HG03432 (cell line): ENCODE measurements around the gene MOV10.
A peak's percentile ranks its signal among the peaks of the same experiment; 100 is the strongest.

Experiments
- ATAC-seq: cut with Tn5 transposase; IDR thresholded peaks from one replicate; pipeline ENCODE4 v1.9.1; 2021; ENCODE audit warnings: mild to moderate bottlenecking, moderate library complexity; ENCODE audit not compliant: unreplicated experiment

The MOV10 gene

DNA sequence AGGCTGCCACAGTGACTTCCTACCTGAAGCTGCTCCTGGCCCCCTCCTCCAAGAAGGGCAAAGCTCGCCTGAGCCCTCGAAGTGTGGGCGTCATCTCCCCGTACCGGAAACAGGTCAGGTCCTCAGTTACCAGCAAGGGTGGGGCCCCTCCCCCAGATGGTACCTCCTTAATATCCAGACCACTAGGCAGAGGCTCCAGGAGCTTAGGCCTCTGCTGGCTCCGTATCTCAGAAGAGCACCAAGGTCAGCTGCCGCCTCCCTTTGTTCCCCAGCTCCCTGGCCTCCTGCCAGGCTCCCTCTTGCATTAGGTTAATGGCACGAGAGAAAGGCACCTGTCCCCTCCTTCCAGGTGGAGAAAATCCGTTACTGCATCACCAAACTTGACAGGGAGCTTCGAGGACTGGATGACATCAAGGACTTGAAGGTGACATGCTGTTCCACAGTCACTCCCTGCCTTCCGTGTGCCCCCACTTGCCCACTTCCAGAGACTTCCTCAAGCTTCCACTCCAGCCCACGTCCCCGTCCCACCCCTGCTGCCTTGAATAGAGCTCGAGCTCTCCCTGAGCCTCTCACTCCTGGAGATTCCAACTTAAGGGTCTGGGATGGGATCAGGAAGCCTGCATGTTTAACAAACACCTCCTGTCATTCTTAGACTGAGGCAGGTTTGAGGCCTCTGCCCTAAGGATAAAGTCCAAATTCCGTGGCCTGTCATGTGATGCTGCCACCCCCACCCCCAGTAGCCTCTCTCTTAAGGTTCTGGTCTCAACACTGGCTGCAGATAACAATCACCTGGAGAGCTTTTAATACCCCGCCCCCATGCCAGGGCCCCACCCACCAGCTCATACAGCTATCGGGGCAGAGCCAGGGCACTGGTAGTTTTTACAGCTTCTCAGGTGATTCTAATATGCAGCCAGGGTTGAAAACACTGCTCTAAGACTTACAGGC is 24.2 kb downstream of the MOV10 start:
- no peak for ATAC-seq

- ATAC-seq: no peak
These were observed 25.1 kb downstream of the MOV10 start for GRCh38 chr1:112699425-112700144.

- ATAC-seq: peak; percentile 49
These were observed 26.1 kb downstream of the MOV10 start for GRCh38 chr1:112700290-112701226.

GRCh38 chr1:112701227-112702066 is 27.0 kb downstream of the MOV10 start:
- ATAC-seq: no peak

DNA sequence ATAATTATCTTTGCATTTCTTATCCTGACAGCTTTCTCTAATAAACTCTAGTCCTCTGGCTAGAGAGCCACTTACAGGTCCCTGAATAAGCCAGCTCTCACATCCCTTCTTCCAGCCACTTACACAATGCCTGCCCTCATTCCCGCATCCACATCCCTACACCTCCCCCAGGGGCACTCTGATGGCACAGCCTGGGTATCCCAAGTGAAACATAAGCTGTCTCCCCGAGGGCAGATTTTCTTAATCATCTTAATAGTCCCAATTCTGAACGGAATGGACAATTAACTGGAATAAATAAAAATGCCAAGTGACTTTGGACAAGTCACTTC is 27.6 kb downstream of the MOV10 start:
- no peak for ATAC-seq

DNA sequence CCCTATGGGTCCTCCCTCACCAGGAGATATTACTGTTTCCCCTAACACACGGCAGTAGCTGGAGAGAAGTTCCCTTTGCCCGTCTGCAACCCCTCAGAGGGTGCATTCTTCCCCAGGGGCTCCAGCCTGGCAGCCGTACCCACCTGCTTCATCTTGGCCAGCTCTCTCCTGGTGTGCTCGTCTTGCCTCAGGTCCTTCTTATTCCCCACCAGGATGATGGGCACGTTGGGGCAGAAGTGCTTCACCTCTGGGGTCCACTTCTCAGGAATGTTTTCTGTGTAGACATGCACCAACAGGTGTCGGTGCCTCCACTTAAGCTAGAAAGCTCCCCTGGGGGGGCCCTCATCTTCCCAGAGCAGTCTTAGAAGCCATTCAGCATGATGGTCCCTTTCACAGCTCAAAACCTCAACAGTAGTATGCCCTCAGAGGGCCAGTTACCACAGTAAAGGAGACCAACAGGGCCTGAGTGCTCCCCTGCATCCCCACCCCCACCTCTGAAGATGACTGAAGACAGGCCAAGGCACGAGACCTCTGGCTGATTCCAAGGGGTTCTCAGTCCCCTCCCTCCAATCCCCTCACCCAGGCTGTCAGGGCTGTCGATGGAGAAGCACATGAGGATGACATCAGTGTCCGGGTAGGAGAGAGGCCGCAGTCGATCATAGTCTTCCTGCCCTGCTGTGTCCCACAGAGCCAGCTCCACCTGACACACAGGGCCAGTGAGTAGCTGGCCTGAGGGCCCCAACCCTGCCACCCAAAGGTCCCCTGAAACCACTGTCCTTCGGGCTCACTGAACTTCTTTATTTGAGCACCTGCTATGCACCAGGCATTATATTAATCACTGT is 28.2 kb downstream of the MOV10 start:
- ATAC-seq: no peak

DNA sequence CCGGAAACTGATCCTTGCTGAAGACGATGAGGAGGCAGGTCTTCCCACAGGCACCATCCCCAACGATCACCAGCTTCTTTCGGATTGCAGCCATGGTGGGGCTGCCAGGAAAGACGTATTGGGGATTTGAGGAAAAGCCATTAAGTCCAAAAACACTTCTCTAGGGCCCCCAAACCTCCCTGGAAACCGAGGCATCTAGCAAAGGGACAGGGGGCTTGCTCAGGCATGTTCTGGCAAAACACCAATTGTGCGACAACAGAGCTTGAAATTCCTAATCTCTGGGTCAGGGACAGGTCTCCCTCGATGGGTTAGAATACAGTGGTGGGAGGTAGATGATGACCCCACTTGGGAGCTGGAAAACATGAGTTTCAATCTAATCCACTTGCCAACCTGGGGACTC is 29.2 kb downstream of the MOV10 start:
- ATAC-seq: no peak

GRCh38 chr1:112704391-112704933 is 30.0 kb downstream of the MOV10 start:
- ATAC-seq: no peak

GRCh38 chr1:112704934-112705627 is 30.6 kb downstream of the MOV10 start:
- peak; percentile 64 for ATAC-seq

GRCh38 chr1:112706505-112707220 is 32.2 kb downstream of the MOV10 start, which contains the start of gene RHOC:
Gene RHOC, minus strand, starts transcription at chr1:112707127. Its CDS starts 3,328 bp downstream, at chr1:112703799.
- peak; percentile 74 for ATAC-seq

DNA sequence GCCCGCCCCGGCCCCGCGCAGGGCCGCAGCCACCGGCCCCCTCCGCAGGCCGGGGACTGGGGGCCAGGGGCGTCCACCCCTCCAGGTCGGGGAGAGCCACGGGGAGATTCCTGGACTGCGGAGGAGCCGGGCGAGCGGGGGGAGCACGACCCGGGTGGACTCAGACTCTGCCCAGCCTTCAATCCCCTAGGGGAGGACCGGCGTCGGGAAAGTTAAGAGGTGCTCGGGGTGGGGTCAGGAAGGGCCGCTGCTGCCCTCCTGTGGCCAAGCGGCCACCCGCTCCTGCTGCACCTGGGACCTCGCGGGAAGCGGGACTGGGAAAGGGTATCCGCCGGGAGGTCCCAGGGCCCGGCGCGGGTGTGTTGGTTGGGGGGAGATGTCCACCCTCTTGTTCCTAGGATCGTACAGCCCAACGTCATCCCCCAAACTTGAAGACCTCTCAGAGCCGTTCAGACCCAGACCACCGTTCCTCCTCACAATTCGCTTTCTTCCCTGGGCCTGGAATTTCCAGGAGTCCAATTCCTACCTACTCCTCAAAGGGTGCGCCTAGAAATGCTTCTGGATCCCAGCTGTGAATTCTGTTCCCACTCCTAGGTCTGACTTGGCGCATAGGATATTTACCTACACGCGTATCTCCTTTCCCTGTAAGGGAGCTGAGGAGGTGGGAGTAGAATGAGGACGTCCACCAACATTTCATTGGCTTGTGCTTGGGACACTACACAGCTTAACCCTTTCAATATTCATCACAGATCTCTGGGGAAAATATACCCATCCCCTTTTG is 33.0 kb downstream of the MOV10 start:
- peak; percentile 66 for ATAC-seq

GRCh38 chr1:112708002-112708448 is 33.6 kb downstream of the MOV10 start:
- ATAC-seq: no peak

GRCh38 chr1:112708489-112708888 is 34.0 kb downstream of the MOV10 start:
- ATAC-seq: no peak

DNA sequence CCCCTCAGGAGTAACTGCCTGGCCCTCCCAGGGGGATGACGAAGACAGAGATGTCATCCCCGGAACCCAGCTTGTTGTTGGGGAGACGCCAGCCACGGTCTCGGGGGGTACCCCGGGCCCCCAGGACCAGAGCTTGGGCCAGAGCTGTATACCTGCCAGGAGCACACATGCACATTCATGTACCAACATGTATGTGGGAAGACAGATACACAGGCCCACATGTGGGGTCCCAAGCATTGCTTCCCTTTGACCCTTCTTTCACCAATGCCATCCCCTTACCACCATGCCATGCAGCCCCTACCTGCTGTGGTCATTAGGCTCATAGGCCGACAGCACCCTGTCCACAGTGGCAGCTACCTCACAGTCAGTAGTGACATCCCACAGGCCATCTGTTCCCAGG is 35.7 kb downstream of the MOV10 start:
- ATAC-seq: no peak

DNA sequence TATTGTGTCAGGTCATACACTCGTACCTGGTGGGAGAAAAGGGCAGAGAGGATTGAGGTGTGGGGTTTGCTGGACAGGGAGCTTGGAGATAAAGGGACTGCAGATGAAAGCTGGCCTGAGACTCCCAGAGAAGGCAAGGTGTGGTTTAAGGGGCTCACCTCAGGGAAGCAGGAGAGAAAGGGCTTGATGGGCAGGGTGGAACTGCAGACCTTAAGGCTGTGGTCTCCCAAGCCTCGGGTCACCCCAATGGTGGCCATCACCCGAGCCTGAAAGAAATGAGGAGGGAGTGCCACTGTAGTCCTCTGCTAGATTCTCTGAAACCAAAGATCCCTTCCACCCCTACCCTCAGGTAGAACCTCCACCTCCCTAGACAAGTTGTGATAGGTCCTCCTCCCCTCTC is 36.1 kb downstream of the MOV10 start:
- no peak for ATAC-seq

DNA sequence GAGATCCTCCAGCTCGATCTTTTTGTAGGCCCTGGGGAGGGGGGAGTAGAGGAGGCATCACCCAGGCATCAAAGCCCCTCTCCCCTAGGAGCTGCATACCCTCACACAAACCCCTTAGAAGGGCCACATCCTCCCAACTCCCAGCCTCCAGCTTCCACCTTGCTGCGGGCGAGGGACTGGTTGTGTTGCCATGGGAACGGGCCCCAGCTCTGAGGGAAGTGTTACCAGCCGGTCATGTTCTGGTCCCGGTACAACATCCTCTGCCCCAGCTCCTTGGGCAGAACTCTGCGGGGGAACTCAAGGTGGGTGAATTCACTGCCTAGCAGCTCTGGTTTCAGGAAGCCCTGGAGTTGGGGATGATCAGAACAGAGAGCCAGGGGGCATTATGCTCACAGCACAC is 36.6 kb downstream of the MOV10 start:
- ATAC-seq: no peak

DNA sequence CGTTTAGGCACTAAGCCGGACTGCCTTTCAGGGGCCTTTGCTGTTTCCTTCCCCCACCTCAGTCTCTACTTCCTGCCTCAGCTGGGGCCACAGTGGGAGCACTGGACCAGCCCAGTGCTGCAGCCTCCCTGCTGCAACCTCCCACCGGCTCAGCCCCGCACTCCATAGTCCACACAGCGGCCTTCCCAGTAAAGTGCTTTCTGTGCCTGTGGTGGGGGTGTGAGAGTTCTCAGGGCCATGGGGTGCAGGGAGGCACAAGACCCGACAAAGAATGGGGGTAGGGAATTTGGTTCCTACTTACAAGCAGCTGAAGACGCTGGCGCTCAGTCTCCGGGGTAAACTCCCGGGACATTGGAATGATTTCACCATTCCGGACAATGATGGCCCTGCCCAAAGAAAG is 37.2 kb downstream of the MOV10 start:
- ATAC-seq: no peak
